HUES6 (cell line): ENCODE results near the gene DHRS7B.

ENCODE experiments used
- H3K27ac ChIP-seq: 2 replicates; pipeline ENCODE4 v1.7.0; 2013; ENCODE audit warnings: low read depth, mild to moderate bottlenecking, low read length, inconsistent platforms
- H3K27me3 ChIP-seq: 2 replicates; pipeline ENCODE4 v1.6.1; 2013; ENCODE audit warnings: low read length; ENCODE audit not compliant: control insufficient read depth, insufficient read depth
- H3K36me3 ChIP-seq: 2 replicates; pipeline ENCODE4 v1.6.1; 2013; ENCODE audit warnings: low read length; ENCODE audit not compliant: control insufficient read depth, insufficient read depth
- H3K4me1 ChIP-seq: 2 replicates; pipeline ENCODE4 v1.6.1; 2013; ENCODE audit warnings: low read length; ENCODE audit not compliant: control insufficient read depth, insufficient read depth
- H3K4me3 ChIP-seq: 2 replicates; pipeline ENCODE4 v1.5.1; 2013; ENCODE audit warnings: low read depth, low read length
- H3K9ac ChIP-seq: one replicate; pipeline ENCODE4 v1.6.1; 2013; ENCODE audit warnings: mild to moderate bottlenecking, low read length
- H3K9me3 ChIP-seq: 2 replicates; pipeline ENCODE4 v1.6.1; 2013; ENCODE audit warnings: low read depth, low read length; ENCODE audit not compliant: control insufficient read depth, insufficient read depth

The DHRS7B gene

GRCh38 chr17:21170809-21171208, 44.0 kb downstream of the DHRS7B start:
- Histone ChIP-seq H3K4me3 (no peak overlapping the region), H3K9me3 (no peaks in the 10 kb centered on the region), H3K9ac (no peak overlapping the region), H3K4me1 (no peaks in the 10 kb centered on the region), H3K36me3 (peaks cover 23% of the 10 kb centered on the region), H3K27ac (no peak overlapping the region), H3K27me3 (no peaks in the 10 kb centered on the region)

DNA sequence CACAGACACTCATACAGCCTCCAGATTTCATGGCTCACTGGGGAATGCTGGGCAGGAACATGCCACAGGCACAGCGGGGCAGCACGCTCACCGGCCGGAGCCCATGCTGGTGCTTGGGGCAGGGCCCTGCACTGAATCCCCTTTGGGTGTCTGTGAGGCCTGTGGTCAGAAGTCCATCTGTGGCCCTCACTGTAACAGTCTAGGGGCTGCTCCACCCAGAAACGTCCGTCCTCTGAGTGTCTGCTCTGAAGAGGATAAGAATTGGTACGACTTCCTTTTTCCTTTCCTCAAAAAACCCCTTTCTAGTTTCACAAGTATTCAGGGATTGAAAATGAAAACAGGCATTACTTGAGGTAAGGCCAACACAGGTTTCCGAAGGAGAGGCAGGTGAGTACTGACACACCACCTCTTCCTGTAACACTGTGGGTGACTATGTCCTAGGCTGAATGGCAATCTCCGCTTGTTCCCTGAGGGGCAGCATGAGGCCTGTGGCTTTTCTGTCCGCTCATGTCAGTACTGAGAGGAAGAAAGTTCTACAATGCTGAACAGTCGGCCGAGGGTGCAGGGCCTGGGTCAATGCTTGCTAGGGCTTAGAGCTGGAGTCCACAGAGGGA, 44.7 kb downstream of the DHRS7B start:
- no peaks in the 10 kb centered on the region for H3K4me1 ChIP-seq
- peaks cover 23% of the 10 kb centered on the region for H3K36me3 ChIP-seq
- no peaks in the 10 kb centered on the region for H3K27me3 ChIP-seq
- no peak overlapping the region for H3K9ac ChIP-seq
- no peaks in the 10 kb centered on the region for H3K9me3 ChIP-seq
- no peak overlapping the region for H3K4me3 ChIP-seq
- H3K27ac ChIP-seq: no peak overlapping the region

DNA sequence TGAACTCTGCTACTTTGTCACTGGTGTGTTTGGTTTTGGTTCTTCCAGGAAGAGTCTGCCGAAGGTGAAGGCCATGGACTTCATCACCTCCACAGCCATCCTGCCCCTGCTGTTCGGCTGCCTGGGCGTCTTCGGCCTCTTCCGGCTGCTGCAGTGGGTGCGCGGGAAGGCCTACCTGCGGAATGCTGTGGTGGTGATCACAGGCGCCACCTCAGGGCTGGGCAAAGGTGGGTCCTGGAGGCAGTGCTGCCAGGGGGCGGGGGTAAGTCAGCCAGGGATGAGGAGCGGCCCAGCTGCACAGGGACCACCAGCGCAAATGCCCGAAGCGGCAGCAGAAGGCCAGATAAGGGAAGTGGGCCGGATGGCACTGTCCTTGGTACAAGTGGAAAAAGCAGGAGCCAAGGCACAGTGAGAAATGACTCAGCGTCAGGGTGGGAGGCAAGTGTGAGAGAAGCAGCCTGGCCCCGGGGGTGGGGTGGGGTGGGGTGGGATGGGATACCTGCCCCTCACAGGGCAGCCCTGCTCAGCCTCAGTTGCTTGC, 45.3 kb downstream of the DHRS7B start:
- no peak overlapping the region for H3K27ac ChIP-seq
- H3K27me3 ChIP-seq: no peaks in the 10 kb centered on the region
- no peaks in the 10 kb centered on the region for H3K9me3 ChIP-seq
- no peak overlapping the region for H3K4me3 ChIP-seq
- H3K36me3 ChIP-seq: peaks cover 23% of the 10 kb centered on the region
- no peak overlapping the region for H3K9ac ChIP-seq
- H3K4me1 ChIP-seq: no peaks in the 10 kb centered on the region

- Histone ChIP-seq H3K4me3 (no peak overlapping the region), H3K36me3 (peaks cover 23% of the 10 kb centered on the region), H3K9ac (no peak overlapping the region), H3K9me3 (no peaks in the 10 kb centered on the region), H3K4me1 (no peaks in the 10 kb centered on the region), H3K27me3 (no peaks in the 10 kb centered on the region), H3K27ac (no peak overlapping the region)
These were observed 46.1 kb downstream of the DHRS7B start for GRCh38 chr17:21172846-21173245.

DNA sequence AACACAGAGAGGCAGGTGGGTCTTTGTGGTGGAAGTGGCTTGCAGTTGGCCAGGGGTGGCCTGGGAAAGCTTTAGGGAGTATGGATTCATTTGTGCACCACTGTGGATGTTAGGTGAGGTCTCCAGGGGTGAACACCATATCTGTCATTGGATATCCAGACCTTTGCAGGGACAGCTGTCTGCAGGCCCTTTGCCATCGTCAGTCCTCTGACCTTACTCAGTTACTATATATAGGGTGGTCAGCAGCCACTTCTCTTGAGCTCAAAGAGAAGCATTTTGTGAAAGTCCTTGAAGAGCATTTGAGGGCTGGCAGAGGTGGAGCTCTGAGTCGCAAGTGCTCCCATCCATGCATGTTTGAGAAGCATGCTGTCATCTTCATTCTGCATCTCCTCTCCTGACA, 46.8 kb downstream of the DHRS7B start:
- H3K9me3 ChIP-seq: no peaks in the 10 kb centered on the region
- H3K27me3 ChIP-seq: no peaks in the 10 kb centered on the region
- H3K4me3 ChIP-seq: no peak overlapping the region
- peaks cover 23% of the 10 kb centered on the region for H3K36me3 ChIP-seq
- H3K27ac ChIP-seq: no peak overlapping the region
- no peaks in the 10 kb centered on the region for H3K4me1 ChIP-seq
- no peak overlapping the region for H3K9ac ChIP-seq

DNA sequence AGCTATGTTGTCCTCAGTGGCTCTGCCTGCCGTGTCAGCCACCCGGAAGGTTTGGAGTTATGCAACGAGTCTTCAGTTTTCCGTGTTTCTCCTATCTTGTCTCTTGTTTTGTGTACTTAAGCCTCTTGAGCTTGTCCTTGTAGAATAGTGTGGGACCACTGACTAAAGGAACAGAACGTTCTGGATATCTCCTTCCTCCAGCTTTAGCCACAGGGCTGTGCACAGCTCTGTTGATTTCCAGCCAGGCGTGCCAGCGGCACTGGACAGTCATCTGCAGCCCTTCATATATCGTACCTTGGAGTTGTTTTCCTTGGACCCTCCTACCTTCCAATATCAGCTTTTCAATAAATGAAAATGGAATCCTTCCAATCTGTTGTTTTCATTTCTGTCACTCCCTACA, 47.4 kb downstream of the DHRS7B start:
- Histone ChIP-seq H3K4me1 (no peaks in the 10 kb centered on the region), H3K9me3 (no peaks in the 10 kb centered on the region), H3K27me3 (no peaks in the 10 kb centered on the region), H3K9ac (no peak overlapping the region), H3K27ac (no peak overlapping the region), H3K4me3 (no peak overlapping the region), H3K36me3 (peaks cover 23% of the 10 kb centered on the region)

GRCh38 chr17:21174713-21175112, 47.9 kb downstream of the DHRS7B start:
- no peaks in the 10 kb centered on the region for H3K4me1 ChIP-seq
- no peaks in the 10 kb centered on the region for H3K27me3 ChIP-seq
- no peak overlapping the region for H3K9ac ChIP-seq
- H3K4me3 ChIP-seq: no peak overlapping the region
- H3K36me3 ChIP-seq: peaks cover 23% of the 10 kb centered on the region
- no peak overlapping the region for H3K27ac ChIP-seq
- no peaks in the 10 kb centered on the region for H3K9me3 ChIP-seq

GRCh38 chr17:21176773-21177395, 50.1 kb downstream of the DHRS7B start:
- Histone ChIP-seq H3K9me3 (no peaks in the 10 kb centered on the region), H3K27ac (no peak overlapping the region), H3K27me3 (no peaks in the 10 kb centered on the region), H3K4me3 (no peak overlapping the region), H3K4me1 (no peaks in the 10 kb centered on the region), H3K9ac (no peak overlapping the region), H3K36me3 (peaks cover 23% of the 10 kb centered on the region)

DNA sequence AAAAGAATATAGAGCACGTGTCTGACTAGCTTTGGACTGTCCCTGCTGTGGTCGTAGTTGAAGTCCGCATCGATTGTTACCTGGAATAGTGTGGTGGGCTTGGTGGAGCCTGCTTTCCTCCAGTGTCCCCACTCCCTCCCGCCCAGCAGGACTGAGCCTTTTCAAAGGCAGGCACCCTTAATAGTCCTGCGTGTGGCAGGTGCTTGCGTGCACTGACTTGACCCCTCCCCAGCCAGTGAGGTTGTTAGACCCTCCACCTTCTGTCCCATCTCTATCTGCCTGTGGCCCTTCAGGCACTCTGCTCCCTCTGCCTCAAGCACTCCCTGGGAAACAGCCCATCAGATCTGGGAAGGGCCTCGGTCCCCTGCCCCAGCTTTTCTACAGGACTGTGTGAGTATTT, 50.6 kb downstream of the DHRS7B start:
- no peak overlapping the region for H3K27ac ChIP-seq
- no peak overlapping the region for H3K4me3 ChIP-seq
- peaks cover 23% of the 10 kb centered on the region for H3K36me3 ChIP-seq
- no peaks in the 10 kb centered on the region for H3K9me3 ChIP-seq
- no peaks in the 10 kb centered on the region for H3K27me3 ChIP-seq
- no peak overlapping the region for H3K9ac ChIP-seq
- H3K4me1 ChIP-seq: no peaks in the 10 kb centered on the region

GRCh38 chr17:21177854-21178600, 51.3 kb downstream of the DHRS7B start:
- no peaks in the 10 kb centered on the region for H3K4me1 ChIP-seq
- H3K4me3 ChIP-seq: no peak overlapping the region
- H3K36me3 ChIP-seq: peaks cover 17% of the 10 kb centered on the region
- H3K9me3 ChIP-seq: no peaks in the 10 kb centered on the region
- H3K27ac ChIP-seq: no peak overlapping the region
- no peaks in the 10 kb centered on the region for H3K27me3 ChIP-seq
- no peak overlapping the region for H3K9ac ChIP-seq

- Histone ChIP-seq H3K4me1 (no peaks in the 10 kb centered on the region; the same call in 1 of the 2 replicates), H3K36me3 (peaks cover 22% of the 10 kb centered on the region), H3K9me3 (no peaks in the 10 kb centered on the region), H3K9ac (no peak overlapping the region), H3K27me3 (no peaks in the 10 kb centered on the region), H3K4me3 (no peak overlapping the region), H3K27ac (no peak overlapping the region)
These were observed 56.7 kb downstream of the DHRS7B start for GRCh38 chr17:21183468-21183867.
